ENCODE data around the gene EEPD1. TPM values are rescaled to one million over a fixed set of nuclear protein-coding genes. Genes with fewer than 3 reads are reported as not detected.

EEPD1 gene
- total and polyA plus RNA-seq, 8 donors, result 14.0 to 134 (median 19.4) TPM

GRCh38 chr7:36309301-36309700 lies 156.2 kb downstream of the EEPD1 start:
- Histone ChIP-seq H3K27me3 (no peaks in the 10 kb centered on the region), H3K4me3 (no peak overlapping the region), H3K36me3 (no peaks in the 10 kb centered on the region), H3K4me1 (peaks cover 2 to 13% (median 7%) of the 10 kb centered on the region in 4 donors), H3K9me3 (no peaks in the 10 kb centered on the region), H3K27ac (no peak overlapping the region)
- 89 to 91% (median 91%) methylated on average over 7 to 9 of the region's 9 CpGs for whole genome bisulfite sequencing, 5 donors
- peak in 1 of 2 donors; percentile 16 for DNase-seq
- TF ChIP-seq CTCF (IDR thresholded peaks at IDR 0.05), result no peak
- no peak for TF ChIP-seq POLR2AphosphoS5 (IDR thresholded peaks at IDR 0.05)
- TF ChIP-seq EP300 (IDR thresholded peaks at IDR 0.05), result no peak
- TF ChIP-seq POLR2A (IDR thresholded peaks at IDR 0.05), result no peak
- intact Hi-C loops (cut with DNase I; ENCODE audit: low total_unique reads), result no loop called here

GRCh38 chr7:36309716-36310115 lies 156.7 kb downstream of the EEPD1 start:
- Histone ChIP-seq H3K36me3 (no peaks in the 10 kb centered on the region), H3K27ac (no peak overlapping the region), H3K27me3 (no peaks in the 10 kb centered on the region), H3K4me3 (no peak overlapping the region), H3K4me1 (peaks cover 0 to 9% (median 3%) of the 10 kb centered on the region in 4 donors), H3K9me3 (no peaks in the 10 kb centered on the region)
- TF ChIP-seq CTCF (IDR thresholded peaks at IDR 0.05), result no peak
- no peak for TF ChIP-seq POLR2A (IDR thresholded peaks at IDR 0.05)
- TF ChIP-seq EP300 (IDR thresholded peaks at IDR 0.05), result no peak
- no peak for TF ChIP-seq POLR2AphosphoS5 (IDR thresholded peaks at IDR 0.05)
- intact Hi-C loops (cut with DNase I; ENCODE audit: low total_unique reads), result no loop called here
- 86 to 98% (median 89%) methylated on average over 6 to 8 of the region's 8 CpGs for WGBS, 5 donors
- DNase-seq, result peak in 1 of 2 donors; percentile 15

GRCh38 chr7:36310897-36311296 lies 157.8 kb downstream of the EEPD1 start:
- no peaks in the 10 kb centered on the region for H3K36me3 ChIP-seq
- intact Hi-C loops (cut with DNase I; ENCODE audit: low total_unique reads), result no loop called here
- DNase-seq, result peak in 1 of 2 donors; percentile 20
- H3K4me3 ChIP-seq, result no peak overlapping the region
- H3K4me1 ChIP-seq, result peaks cover 0 to 14% (median 9%) of the 10 kb centered on the region in 4 donors
- no peaks in the 10 kb centered on the region for H3K27me3 ChIP-seq
- H3K27ac ChIP-seq, result no peak overlapping the region
- 87 to 93% (median 90%) methylated on average over 8 of the region's 8 CpGs for WGBS, 5 donors
- TF ChIP-seq CTCF (IDR thresholded peaks at IDR 0.05) (no peak), POLR2AphosphoS5 (IDR thresholded peaks at IDR 0.05) (no peak), EP300 (IDR thresholded peaks at IDR 0.05) (no peak), POLR2A (IDR thresholded peaks at IDR 0.05) (no peak)
- no peaks in the 10 kb centered on the region for H3K9me3 ChIP-seq

GRCh38 chr7:36311539-36311938 lies 158.5 kb downstream of the EEPD1 start:
- Histone ChIP-seq H3K27ac (no peak overlapping the region), H3K9me3 (no peaks in the 10 kb centered on the region), H3K4me1 (peaks cover 0 to 15% (median 10%) of the 10 kb centered on the region in 4 donors), H3K4me3 (no peak overlapping the region), H3K27me3 (no peaks in the 10 kb centered on the region), H3K36me3 (no peaks in the 10 kb centered on the region)
- DNase-seq, result peak in 1 of 2 donors; percentile 14
- 81 to 97% (median 85%) methylated on average over 7 of the region's 7 CpGs for WGBS, 5 donors
- TF ChIP-seq EP300 (IDR thresholded peaks at IDR 0.05) (no peak), POLR2A (IDR thresholded peaks at IDR 0.05) (no peak), POLR2AphosphoS5 (IDR thresholded peaks at IDR 0.05) (no peak), CTCF (IDR thresholded peaks at IDR 0.05) (no peak)
- intact Hi-C loops (cut with DNase I; ENCODE audit: low total_unique reads), result no loop called here
